Motor neuron (in vitro differentiated cells): ENCODE measurements around the gene CFAP119. TPM values are rescaled to one million over a fixed set of nuclear protein-coding genes. Genes with fewer than 3 reads are reported as not detected.

ENCODE experiments used
- ATAC-seq, 8 experiments: fragments of 200-7000 bp; cut with Tn5 transposase; replicated peaks in 6 of 8; 2 replicates each; pipeline ENCODE4 v1.8.0; 2021; ENCODE audit warnings: mild to moderate bottlenecking in 8 of 8, moderate library complexity in 8 of 8
- H3K27ac ChIP-seq, 2 donors: fragments of 250-450 bp; sonication (Bioruptor Pico); 2 replicates each; pipeline ENCODE4 v1.9.0; 2021; ENCODE audit warnings: antibody characterized with exemption in 2 of 2, mild to moderate bottlenecking in 2 of 2, moderate library complexity in 1 of 2
- H3K4me1 ChIP-seq, 2 donors: fragments of 250-450 bp; sonication (Bioruptor Pico); replicated peaks in 1 of 2; 2 replicates each; pipeline ENCODE4 v1.6.1; 2021; ENCODE audit warnings: antibody characterized with exemption in 2 of 2, mild to moderate bottlenecking in 2 of 2, moderate library complexity in 1 of 2
- H3K4me3 ChIP-seq, 5 donors: fragments of 250-450 bp; sonication (Bioruptor Pico); 2 replicates each; pipeline ENCODE4 v1.9.0; 2021; ENCODE audit warnings: antibody characterized with exemption in 5 of 5, mild to moderate bottlenecking in 5 of 5, moderate library complexity in 4 of 5
- WGBS, 10 experiments: fragments of 450-650 bp; shearing (Covaris generic); methylation state at CpG; one replicate each; pipeline ENCODE4 v1.0.0; 2022; 5-methylcytosine and 5-hydroxymethylcytosine counted together
- in situ Hi-C, 9 experiments: fragments of 400-800 bp; cut with MboI; loops; one replicate each; pipeline ENCODE4 v1.15.0; 2021; ENCODE audit warnings: low sequenced_read_pairs in 9 of 9, low pct_unique_long_range_greater_than_20kb in 2 of 9; ENCODE audit not compliant: unreplicated experiment in 9 of 9
- total RNA-seq, 8 experiments: library from RNA; unstranded; fragments of 300-600 nt; gene quantifications; 2 replicates each; pipeline versions ENCODE4 v1.2.3 to v1.2.4, GENCODE V29; 2022

Gene CFAP119
- total RNA-seq, 8 experiments from 2014 or later: 4.5 to 24.1 (median 11.4) TPM

- H3K27ac ChIP-seq: no peak overlapping the region
- H3K4me1 ChIP-seq: peaks cover 20 to 22% of the 10 kb centered on the region in 2 donors
- in situ Hi-C loops: loop anchor here in 2 of 9 experiments (25.0 kb wide), 1 partner anchor 109 kb away; the partner anchor contains the start of genes BCL7C (in 2 of the 2) and CTF1 (in 2 of the 2)
- 33 to 100% (median 100%) methylated on average over 1 to 2 of the region's 14 CpGs; no CpG with 5 or more reads in 7 of the 10 experiments for WGBS, 10 experiments
- no peak overlapping the region for H3K4me3 ChIP-seq
- no peak for ATAC-seq
Measured at GRCh38 chr16:30778549-30779244, 16.8 kb upstream of the CFAP119 start.

- 60 to 100% (median 90%) methylated on average over 1 to 2 of the region's 7 CpGs; no CpG with 5 or more reads in 6 of the 10 experiments for WGBS, 10 experiments
- in situ Hi-C loops: loop anchor here in 2 of 9 experiments (25.0 kb wide), 1 partner anchor 110 kb away; the partner anchor contains the start of genes BCL7C (in 2 of the 2) and CTF1 (in 2 of the 2)
- no peak for ATAC-seq
- peaks cover 20 to 22% of the 10 kb centered on the region in 2 donors for H3K4me1 ChIP-seq
- H3K4me3 ChIP-seq: no peak overlapping the region
- H3K27ac ChIP-seq: no peak overlapping the region
Measured at GRCh38 chr16:30777591-30778297, 15.9 kb upstream of the CFAP119 start.

DNA sequence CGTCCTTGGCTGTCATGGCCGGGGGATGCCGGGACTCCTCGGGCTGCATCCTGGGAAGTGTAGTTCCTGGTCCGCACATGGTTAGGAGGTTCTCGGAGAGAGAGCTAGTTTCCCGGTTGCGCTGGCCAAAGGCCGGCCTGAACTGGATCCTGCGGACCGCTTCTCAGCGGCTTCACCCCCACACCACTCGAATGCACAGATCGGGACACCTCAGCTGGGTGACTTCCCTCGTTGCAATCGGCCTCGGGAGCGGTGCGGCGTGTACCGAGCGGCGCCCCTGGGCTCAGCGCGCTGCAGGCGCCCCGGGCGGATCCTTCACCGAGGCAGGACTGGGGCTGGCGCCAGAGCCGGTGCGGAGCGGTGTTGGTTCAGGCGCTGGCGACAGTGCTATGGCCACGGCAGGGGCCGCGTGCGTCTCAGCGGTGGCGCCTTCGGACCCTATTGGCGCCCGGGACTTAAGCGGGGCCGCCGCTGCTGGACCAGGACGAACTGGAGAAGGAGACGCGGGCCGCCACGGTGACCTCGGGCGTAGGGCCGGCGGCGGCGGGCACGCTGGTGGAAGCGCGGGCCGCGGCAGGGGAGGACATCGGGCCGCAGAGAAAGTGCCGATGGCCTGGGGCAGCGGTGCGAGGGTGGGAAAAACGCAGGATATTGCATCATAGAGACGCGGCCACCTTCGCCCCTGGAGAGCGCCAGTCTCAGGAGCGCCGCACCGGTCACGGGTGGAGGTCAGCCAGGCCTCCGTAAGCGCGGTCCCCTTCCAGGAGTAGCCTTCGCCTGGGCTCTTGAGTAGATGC lies 13.7 kb upstream of the CFAP119 start:
- peak overlapping the region; percentile 50 to 62 (median 59) for H3K4me3 ChIP-seq
- H3K27ac ChIP-seq: peak overlapping the region; percentile 89 to 94
- ATAC-seq: peak; percentile 71 to 91 (median 88)
- 0 to 1% (median 0%) methylated on average over 1 to 24 of the region's 81 CpGs; no CpG with 5 or more reads in 4 of the 10 experiments for WGBS, 10 experiments
- in situ Hi-C loops: loop anchor here in 2 of 9 experiments (25.0 kb wide), 1 partner anchor 112 kb away; the partner anchor contains the start of genes BCL7C (in 2 of the 2) and CTF1 (in 2 of the 2)
- peaks cover 20 to 22% of the 10 kb centered on the region in 2 donors for H3K4me1 ChIP-seq

- H3K27ac ChIP-seq: peak overlapping the region; percentile 89 to 94
- peaks cover 20 to 22% of the 10 kb centered on the region in 2 donors for H3K4me1 ChIP-seq
- in situ Hi-C loops: loop anchor here in 2 of 9 experiments (25.0 kb wide), 1 partner anchor 112 kb away; the partner anchor contains the start of genes BCL7C (in 2 of the 2) and CTF1 (in 2 of the 2)
- peak overlapping the region; percentile 50 to 62 (median 59) for H3K4me3 ChIP-seq
- WGBS, 10 experiments: 0 to 71% (median 38%) methylated on average over 1 to 4 of the region's 15 CpGs; no CpG with 5 or more reads in 6 of the 10 experiments
- no peak for ATAC-seq
Measured at GRCh38 chr16:30775131-30775391, 13.2 kb upstream of the CFAP119 start.

DNA sequence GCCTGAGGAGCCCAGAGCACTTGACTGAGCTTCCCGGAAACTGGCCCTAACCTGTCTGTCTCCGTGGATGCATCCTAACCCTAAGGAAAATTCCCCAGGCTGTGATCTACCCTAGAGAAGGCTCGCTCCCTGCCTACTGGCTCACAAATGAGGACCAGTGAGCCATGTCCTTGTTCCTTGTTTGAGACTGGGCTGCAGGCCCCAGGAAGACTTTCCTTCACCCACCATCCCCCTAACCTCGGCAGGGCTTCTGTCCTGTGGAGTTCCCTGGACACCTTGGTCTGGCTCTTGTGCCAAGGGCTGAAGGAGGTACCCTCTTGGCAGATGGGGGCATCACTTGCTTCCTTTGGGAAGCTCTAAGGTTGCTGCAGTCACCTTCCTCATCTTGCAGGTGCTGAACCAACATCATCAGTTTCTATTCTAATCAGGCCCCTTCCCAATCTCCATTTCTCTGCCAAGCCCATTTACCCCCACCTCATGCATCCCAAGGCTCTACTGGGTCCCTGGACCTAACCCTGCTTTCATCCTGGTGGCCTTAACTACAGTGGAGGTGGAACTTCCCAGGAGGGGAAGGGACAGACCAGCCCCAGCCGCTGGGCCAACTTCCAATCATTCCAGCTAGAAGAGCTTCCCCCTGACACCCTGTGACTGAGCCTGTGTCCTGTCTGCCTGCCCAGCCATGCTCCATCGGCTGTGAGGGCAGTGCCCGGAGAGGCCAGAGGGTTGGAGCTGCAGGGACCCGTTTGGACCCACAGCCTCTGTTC lies 12.7 kb upstream of the CFAP119 start:
- in situ Hi-C loops: loop anchor here in 2 of 9 experiments (25.0 kb wide), 1 partner anchor 113 kb away; the partner anchor contains the start of genes BCL7C (in 2 of the 2) and CTF1 (in 2 of the 2)

GRCh38 chr16:30773826-30774225 lies 12.0 kb upstream of the CFAP119 start:
- no peak for ATAC-seq
- Histone ChIP-seq H3K4me3 (no peak overlapping the region), H3K27ac (no peak overlapping the region), H3K4me1 (peaks cover 20 to 22% of the 10 kb centered on the region in 2 donors)
- in situ Hi-C loops: no loop called here
- 95 to 98% methylated on average over 7 to 8 of the region's 14 CpGs; no CpG with 5 or more reads in 8 of the 10 experiments for WGBS, 10 experiments

More for the DNA sequence above, 12.7 kb upstream of the CFAP119 start:
- ATAC-seq: peak; percentile 1 to 22 (median 8)
- Histone ChIP-seq H3K27ac (peak overlapping the region; percentile 89 to 94), H3K4me3 (peak overlapping the region; percentile 50 to 62 (median 59)), H3K4me1 (peaks cover 20 to 22% of the 10 kb centered on the region in 2 donors)
- WGBS, 10 experiments: 17 to 80% (median 70%) methylated on average over 1 to 4 of the region's 8 CpGs; no CpG with 5 or more reads in 5 of the 10 experiments

DNA sequence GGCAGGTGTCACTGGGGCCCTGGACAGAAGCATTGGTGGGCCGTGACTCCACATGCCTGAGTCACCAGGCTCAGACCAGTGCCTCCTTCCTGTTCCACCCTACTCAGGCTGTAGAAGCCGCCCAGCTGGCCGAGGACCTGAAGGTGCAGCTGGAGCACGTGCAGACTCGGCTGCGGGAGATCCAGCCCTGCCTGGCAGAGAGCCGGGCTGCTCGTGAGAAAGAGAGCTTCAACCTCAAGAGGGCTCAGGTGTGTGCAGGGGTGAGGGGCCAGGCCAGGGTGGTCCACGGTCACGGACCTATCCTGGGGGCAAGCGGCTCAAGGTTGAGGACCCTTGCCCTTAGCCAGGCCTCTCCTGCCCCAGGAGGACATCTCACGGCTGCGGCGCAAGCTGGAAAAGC lies 9.9 kb upstream of the CFAP119 start:
- in situ Hi-C loops: no loop called here
- peak in 2 of 8 experiments; percentile 1 to 19 for ATAC-seq
- H3K27ac ChIP-seq: no peak overlapping the region
- H3K4me3 ChIP-seq: no peak overlapping the region
- 60 to 100% (median 96%) methylated on average over 1 to 9 of the region's 14 CpGs; no CpG with 5 or more reads in 6 of the 10 experiments for WGBS, 10 experiments
- peaks cover 9 to 12% of the 10 kb centered on the region in 2 donors for H3K4me1 ChIP-seq

DNA sequence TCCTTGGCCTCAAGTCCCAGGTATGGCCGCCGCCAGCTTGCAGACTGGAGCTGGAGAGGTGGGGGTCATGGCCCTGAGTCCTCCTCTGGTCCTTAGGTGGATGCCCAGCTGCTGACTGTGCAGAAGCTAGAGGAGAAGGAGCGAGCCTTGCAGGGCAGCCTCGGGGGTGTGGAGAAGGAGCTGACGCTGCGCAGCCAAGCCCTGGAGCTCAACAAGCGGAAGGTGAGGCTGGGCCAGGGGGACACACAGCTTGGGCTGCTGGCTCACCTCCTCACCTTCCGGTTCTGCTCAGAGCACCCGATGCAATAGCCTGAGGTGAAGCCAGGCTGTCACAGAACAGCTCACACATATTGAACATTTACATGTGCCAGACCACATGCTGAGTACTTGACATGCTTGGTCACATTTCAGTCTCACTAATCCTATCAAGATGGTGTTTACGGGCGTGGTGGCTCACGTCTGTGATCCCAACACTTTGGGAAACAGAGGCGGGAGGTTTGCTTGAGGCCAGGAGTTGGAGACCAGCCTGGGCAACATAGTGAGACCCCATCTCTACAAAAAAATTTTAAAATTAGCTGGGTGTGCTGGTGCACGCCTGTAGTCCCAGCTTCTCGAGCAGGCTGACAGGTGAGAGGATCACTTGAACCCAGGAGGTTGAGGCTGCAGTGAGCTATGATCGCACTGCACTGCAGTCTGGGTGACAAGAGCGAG lies 7.7 kb upstream of the CFAP119 start:
- in situ Hi-C loops: no loop called here
- ATAC-seq: no peak
- H3K27ac ChIP-seq: no peak overlapping the region
- peaks cover 0 to 1% of the 10 kb centered on the region in 2 donors for H3K4me1 ChIP-seq
- 75 to 100% (median 97%) methylated on average over 2 to 13 of the region's 17 CpGs; no CpG with 5 or more reads in 5 of the 10 experiments for WGBS, 10 experiments
- no peak overlapping the region for H3K4me3 ChIP-seq

GRCh38 chr16:30768583-30769181 lies 6.8 kb upstream of the CFAP119 start:
- H3K4me3 ChIP-seq: no peak overlapping the region
- 87 to 100% (median 97%) methylated on average over 1 to 11 of the region's 23 CpGs; no CpG with 5 or more reads in 2 of the 10 experiments for WGBS, 10 experiments
- H3K4me1 ChIP-seq: peaks cover under 1 to 1% of the 10 kb centered on the region in 2 donors
- no peak overlapping the region for H3K27ac ChIP-seq
- in situ Hi-C loops: no loop called here
- no peak for ATAC-seq

- in situ Hi-C loops: no loop called here
- peaks cover 8 to 9% of the 10 kb centered on the region in 2 donors for H3K4me1 ChIP-seq
- no peak overlapping the region for H3K4me3 ChIP-seq
- 85 to 100% (median 90%) methylated on average over 1 to 10 of the region's 18 CpGs; no CpG with 5 or more reads in 4 of the 10 experiments for WGBS, 10 experiments
- H3K27ac ChIP-seq: no peak overlapping the region
- peak in 5 of 8 experiments; percentile 7 to 33 (median 15) for ATAC-seq
Measured at GRCh38 chr16:30767767-30768465, 6.1 kb upstream of the CFAP119 start.

DNA sequence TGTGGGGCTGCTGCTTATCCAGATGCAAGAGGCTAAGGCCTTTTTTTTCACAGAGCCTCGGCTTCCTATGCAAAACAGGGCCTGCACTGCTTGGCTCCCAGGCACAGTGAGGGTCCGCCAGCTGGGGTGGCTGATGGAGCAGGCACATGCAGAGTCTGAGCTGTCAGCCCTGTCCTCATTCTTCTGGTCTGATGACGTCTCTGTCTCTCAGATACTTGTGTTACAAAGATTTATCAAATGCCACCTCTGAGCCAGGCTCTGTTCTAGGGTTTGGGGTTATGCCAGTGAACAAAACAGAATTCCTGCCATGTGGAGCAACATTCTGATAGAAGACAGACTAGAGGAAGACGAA lies 5.0 kb upstream of the CFAP119 start:
- H3K4me1 ChIP-seq: peaks cover 9 to 11% of the 10 kb centered on the region in 2 donors
- WGBS, 10 experiments: 13 to 94% (median 73%) methylated on average over 1 to 4 of the region's 4 CpGs
- H3K4me3 ChIP-seq: no peak overlapping the region
- no peak for ATAC-seq
- no peak overlapping the region for H3K27ac ChIP-seq
- in situ Hi-C loops: no loop called here
